Breast epithelium (tissue), 3 donors: ENCODE data around the gene C4orf50.

Experiments used
- CTCF ChIP-seq, 3 donors: fragments of 450-650 bp; IDR thresholded peaks; one replicate each; pipeline ENCODE4 v1.5.1; 2016 to 2017; ENCODE audit warnings: antibody characterized with exemption in 3 of 3, mild to moderate bottlenecking in 3 of 3, moderate library complexity in 3 of 3
- POLR2AphosphoS5 ChIP-seq, 3 donors: sonication (generic); formaldehyde crosslinking; IDR thresholded peaks; one replicate each; pipeline ENCODE4 v1.6.1; 2017; ENCODE audit warnings: antibody characterized with exemption in 3 of 3

GRCh38 chr4:5990446-5991160 lies 27.6 kb downstream of the C4orf50 start:
- TF ChIP-seq POLR2AphosphoS5 (IDR thresholded peaks at IDR 0.05): no peak
- TF ChIP-seq CTCF (IDR thresholded peaks at IDR 0.05): no peak
